ENCODE data around the gene S100A5. TPM values are rescaled to one million over a fixed set of nuclear protein-coding genes. Genes with fewer than 3 reads are reported as not detected.

The S100A5 gene
- total RNA-seq, 1 experiment from 2014 or later: 1.3 TPM

DNA sequence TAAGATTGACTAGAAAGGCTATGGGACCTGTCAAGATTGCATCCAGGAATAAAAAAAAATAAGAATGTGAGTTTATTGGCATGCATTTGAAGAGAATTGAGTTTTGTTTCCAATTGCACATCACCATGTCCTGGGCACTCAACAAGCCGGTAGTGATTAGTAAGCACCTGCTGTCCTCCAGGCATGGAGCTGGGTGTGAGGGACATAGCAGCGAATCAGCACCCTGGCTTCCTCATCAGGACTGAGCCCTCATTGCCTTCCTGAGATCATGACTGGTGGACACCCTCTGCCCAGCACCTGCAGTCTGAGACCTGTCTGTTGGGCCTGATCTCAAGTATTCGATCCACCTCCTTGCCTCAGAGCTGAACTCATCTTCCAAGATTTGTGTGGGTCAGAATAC, 31.7 kb downstream of the S100A5 start:
- DNase-seq (ENCODE audit: low read depth): no peak

- no peak for DNase-seq (ENCODE audit: low read depth)
Measured at GRCh38 chr1:153507926-153508583, 32.7 kb downstream of the S100A5 start.

DNA sequence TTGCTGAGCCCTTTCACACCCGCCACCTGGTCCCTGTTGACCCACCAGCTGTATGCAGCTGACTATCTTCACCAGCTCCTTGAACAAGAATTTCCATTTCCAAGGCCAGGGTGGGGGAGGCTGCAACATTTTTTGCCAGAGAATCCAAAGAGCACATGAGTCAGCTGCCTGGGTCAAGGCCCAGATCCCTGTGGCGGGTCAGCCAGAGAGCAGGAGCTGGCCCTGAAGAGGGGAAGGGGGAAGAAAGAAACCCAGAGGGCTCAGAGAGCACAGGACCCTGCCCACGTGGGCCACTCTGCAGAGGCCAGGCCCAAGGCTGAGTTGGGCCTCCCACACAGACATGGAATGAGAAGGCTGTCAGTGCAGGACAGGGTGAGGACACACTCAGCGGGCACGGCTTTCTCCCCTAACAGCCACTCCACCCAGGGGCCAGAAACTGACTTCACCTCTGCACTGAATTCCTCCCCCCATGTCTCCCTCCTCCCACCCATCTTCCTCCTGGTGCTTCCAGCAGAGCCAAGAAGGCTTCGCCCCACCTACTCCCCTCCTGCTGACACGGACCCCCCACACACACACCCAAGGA, 33.8 kb downstream of the S100A5 start:
- DNase-seq (ENCODE audit: low read depth): peak; percentile 93

GRCh38 chr1:153506386-153506785, 34.3 kb downstream of the S100A5 start:
- DNase-seq (ENCODE audit: low read depth): no peak

- no peak for DNase-seq (ENCODE audit: low read depth)
Measured at GRCh38 chr1:153505576-153505975, 35.2 kb downstream of the S100A5 start.

DNA sequence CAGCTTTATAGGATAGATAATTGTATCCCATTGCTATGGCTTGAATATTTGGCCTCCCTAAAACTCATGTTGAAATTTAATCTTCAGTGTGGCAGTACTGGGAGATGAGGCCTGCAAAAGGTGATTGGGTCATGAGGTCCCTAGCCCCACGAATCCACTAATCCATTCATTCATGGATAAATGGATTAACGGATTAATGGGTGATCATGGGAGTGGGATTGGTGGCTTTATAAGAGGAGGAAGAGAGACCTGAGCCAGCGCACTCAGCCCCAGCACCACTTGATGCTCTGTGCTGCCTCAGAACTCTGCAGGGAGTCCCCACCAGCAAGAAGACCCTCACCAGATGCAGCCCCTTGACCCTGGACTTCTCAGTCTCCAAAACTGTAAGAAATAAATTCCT, 37.0 kb downstream of the S100A5 start:
- DNase-seq (ENCODE audit: low read depth): no peak

GRCh38 chr1:153498746-153499145, 42.0 kb downstream of the S100A5 start:
- no peak for DNase-seq (ENCODE audit: low read depth)

DNA sequence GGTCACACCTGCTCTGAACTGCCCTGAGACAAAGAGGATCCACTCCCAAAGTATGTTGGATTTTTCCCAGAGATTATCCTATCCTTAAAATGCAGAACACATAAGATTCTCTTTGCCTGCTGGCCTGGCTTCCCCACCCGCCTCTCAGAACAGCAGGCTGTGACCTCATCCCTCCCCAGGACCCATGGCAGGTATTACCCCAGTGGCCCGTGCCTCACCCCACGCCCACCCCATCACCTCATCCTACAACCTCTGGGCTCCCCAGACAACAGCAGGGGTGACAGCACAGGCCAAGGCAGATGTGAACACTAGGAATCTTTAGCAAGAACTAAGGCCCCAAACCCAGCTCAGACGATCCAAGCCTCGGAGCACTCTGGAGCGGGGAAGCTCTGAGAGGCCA, 45.2 kb downstream of the S100A5 start:
- DNase-seq (ENCODE audit: low read depth): no peak

- DNase-seq (ENCODE audit: low read depth): peak; percentile 47
Measured at GRCh38 chr1:153494976-153495535, 45.7 kb downstream of the S100A5 start.

GRCh38 chr1:153493343-153493960, 47.3 kb downstream of the S100A5 start:
- DNase-seq (ENCODE audit: low read depth): no peak

DNA sequence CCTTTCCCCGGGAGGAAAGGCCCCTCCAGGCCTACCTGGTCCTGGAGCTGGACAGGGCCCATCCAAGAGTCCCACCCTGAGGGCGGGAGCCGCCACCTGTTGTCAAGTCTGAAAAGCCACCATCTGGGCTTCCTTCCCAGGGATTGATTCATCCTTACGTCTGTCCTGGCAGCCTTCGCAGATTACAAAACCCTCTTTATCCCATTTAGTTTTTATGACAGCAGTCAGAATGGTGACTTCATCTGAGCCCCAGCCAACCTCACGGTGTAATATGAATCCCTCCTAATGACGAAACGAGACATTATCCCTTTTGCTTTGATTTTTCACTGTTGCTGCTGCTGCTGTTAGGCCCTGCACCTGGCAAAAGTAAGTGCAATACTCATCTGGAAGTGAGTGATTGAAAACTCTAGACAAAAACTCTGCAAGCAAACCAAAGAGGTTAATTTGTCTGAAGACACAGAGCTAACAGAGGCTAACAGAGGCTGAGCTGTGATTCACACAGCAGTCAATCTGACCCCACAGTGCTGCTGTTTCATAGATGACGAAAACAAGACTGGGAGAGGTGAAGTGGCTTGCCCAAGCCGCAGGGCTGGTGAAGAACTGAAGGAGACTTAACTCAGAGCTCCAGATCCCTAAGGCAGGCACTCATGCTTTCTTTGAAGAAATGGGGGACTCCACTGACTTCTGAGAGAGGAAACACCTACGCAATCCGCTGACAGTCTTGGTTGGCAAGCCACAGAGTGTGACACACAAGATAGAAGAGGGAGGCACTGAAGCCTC, 50.3 kb downstream of the S100A5 start:
- peak; percentile 91 for DNase-seq (ENCODE audit: low read depth)

DNA sequence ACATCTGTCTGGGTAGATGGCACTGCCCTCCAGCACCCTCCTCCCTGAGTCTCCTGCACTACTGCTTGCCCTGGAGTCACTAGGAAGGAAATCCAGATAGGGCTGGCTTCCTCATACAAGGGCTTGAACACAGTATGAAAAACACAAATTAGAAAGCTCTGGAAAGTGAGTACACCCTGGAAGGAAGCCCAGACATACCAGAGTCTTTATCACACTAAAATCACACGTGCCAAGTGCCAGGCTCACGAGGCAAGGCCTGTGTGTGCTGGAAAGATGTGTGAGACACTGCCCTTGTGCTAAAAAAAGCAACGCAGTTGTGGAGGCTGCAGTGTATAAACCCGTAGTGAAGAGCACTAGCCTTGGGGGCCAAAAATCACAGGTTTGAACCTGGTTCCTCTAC, 52.0 kb downstream of the S100A5 start:
- peak; percentile 31 for DNase-seq (ENCODE audit: low read depth)

GRCh38 chr1:153487707-153488106, 53.0 kb downstream of the S100A5 start:
- DNase-seq (ENCODE audit: low read depth): no peak

Other genes starting within 250 kb of the S100A5 start
- not detected in 2 replicates for gene PGLYRP3, start 228.0 kb downstream of the S100A5 start, total RNA-seq (2014; rRNA removed)
- gene PGLYRP4, start 192.1 kb downstream of the S100A5 start, total RNA-seq (2014; rRNA removed): not detected in 2 replicates
- not detected in 2 replicates for gene S100A9, start 183.1 kb downstream of the S100A5 start, total RNA-seq (2014; rRNA removed)
- gene S100A12, start 165.3 kb downstream of the S100A5 start, total RNA-seq (2014; rRNA removed): not detected in 2 replicates
- not detected in 2 replicates for gene S100A8, start 149.9 kb downstream of the S100A5 start, total RNA-seq (2014; rRNA removed)
- not detected in 2 replicates for gene S100A7A, start 124.4 kb downstream of the S100A5 start, total RNA-seq (2014; rRNA removed)
- not detected in 2 replicates for gene S100A7, start 80.3 kb downstream of the S100A5 start, total RNA-seq (2014; rRNA removed)
- gene S100A6, start 4.9 kb downstream of the S100A5 start, total RNA-seq (2014; rRNA removed): 982 and 1,031 TPM in 2 replicates
- gene S100A4, start 4.9 kb upstream of the S100A5 start, total RNA-seq (2014; rRNA removed): 837 and 894 TPM in 2 replicates
- gene S100A3, start 8.3 kb upstream of the S100A5 start, total RNA-seq (2014; rRNA removed): 37.5 and 55.5 TPM in 2 replicates
- 23.3 and 24.8 TPM in 2 replicates for gene S100A2, start 24.9 kb upstream of the S100A5 start, total RNA-seq (2014; rRNA removed)
- 655 and 705 TPM in 2 replicates for gene S100A16, start 72.2 kb upstream of the S100A5 start, total RNA-seq (2014; rRNA removed)
- not detected in 2 replicates for gene S100A14, start 75.4 kb upstream of the S100A5 start, total RNA-seq (2014; rRNA removed)
- 177 and 277 TPM in 2 replicates for gene S100A13, start 86.6 kb upstream of the S100A5 start, total RNA-seq (2014; rRNA removed)
- gene S100A1, start 87.5 kb upstream of the S100A5 start, total RNA-seq (2014; rRNA removed): 0.86 TPM in 1 of 2 replicates, not detected in the other
- gene CHTOP, start 93.1 kb upstream of the S100A5 start, total RNA-seq (2014; rRNA removed): 32.5 and 44.5 TPM in 2 replicates
- gene SNAPIN, start 117.8 kb upstream of the S100A5 start, total RNA-seq (2014; rRNA removed): 65.8 and 73.7 TPM in 2 replicates
- 295 and 319 TPM in 2 replicates for gene ILF2, start 130.1 kb upstream of the S100A5 start, total RNA-seq (2014; rRNA removed)
- gene NPR1, start 137.8 kb upstream of the S100A5 start, total RNA-seq (2014; rRNA removed): not detected in 2 replicates
- gene INTS3, start 187.1 kb upstream of the S100A5 start, total RNA-seq (2014; rRNA removed): 30.2 and 34.7 TPM in 2 replicates
- 0.38 and 0.98 TPM in 2 replicates for gene SLC27A3, start 234.5 kb upstream of the S100A5 start, total RNA-seq (2014; rRNA removed)